GM18526 (cell line): Measurements from ENCODE around the gene JAM3.

Experiments used
- POLR2A ChIP-seq: IDR thresholded peaks from 3 replicates; pipeline ENCODE4 v1.6.1; 2011; ENCODE audit not compliant: insufficient read length; ENCODE audit errors: extremely low read depth

The JAM3 gene

GRCh38 chr11:134110252-134110815 lies 41.5 kb downstream of the JAM3 start:
- TF ChIP-seq POLR2A = no peak

- no peak for TF ChIP-seq POLR2A
Observed at GRCh38 chr11:134116210-134116609, 47.3 kb downstream of the JAM3 start.

- no peak for TF ChIP-seq POLR2A
Observed at GRCh38 chr11:134118006-134118405, 49.1 kb downstream of the JAM3 start.

- TF ChIP-seq POLR2A = no peak
Observed at GRCh38 chr11:134119094-134119493, 50.2 kb downstream of the JAM3 start.

GRCh38 chr11:134120143-134120850 lies 51.4 kb downstream of the JAM3 start:
- TF ChIP-seq POLR2A = no peak

GRCh38 chr11:134120921-134121526 lies 52.2 kb downstream of the JAM3 start:
- no peak for TF ChIP-seq POLR2A

- TF ChIP-seq POLR2A = no peak
Observed at GRCh38 chr11:134124660-134125451, 56.0 kb downstream of the JAM3 start.

GRCh38 chr11:134125507-134125906 lies 56.6 kb downstream of the JAM3 start:
- TF ChIP-seq POLR2A = no peak

- TF ChIP-seq POLR2A = no peak
Observed at GRCh38 chr11:134126217-134126822, 57.4 kb downstream of the JAM3 start.

- TF ChIP-seq POLR2A = no peak
Observed at GRCh38 chr11:134131628-134132244, 62.9 kb downstream of the JAM3 start.

- TF ChIP-seq POLR2A = no peak
Observed at GRCh38 chr11:134132808-134133207, 63.9 kb downstream of the JAM3 start.

GRCh38 chr11:134134167-134134566 lies 65.3 kb downstream of the JAM3 start:
- no peak for TF ChIP-seq POLR2A

GRCh38 chr11:134138376-134138775 lies 69.5 kb downstream of the JAM3 start:
- TF ChIP-seq POLR2A = no peak

GRCh38 chr11:134139303-134139872 lies 70.5 kb downstream of the JAM3 start:
- TF ChIP-seq POLR2A = no peak
